ENCODE results near the gene ADSL. TPM values are rescaled to one million over a fixed set of nuclear protein-coding genes. Genes with fewer than 3 reads are reported as not detected.
A peak's percentile ranks its signal among the peaks of the same experiment; 100 is the strongest.

The ADSL gene
- total and polyA plus RNA-seq, 8 donors, result 17.0 to 167 (median 36.6) TPM

GRCh38 chr22:40430991-40431390 lies 84.7 kb downstream of the ADSL start:
- H3K36me3 ChIP-seq, result peaks cover 43 to 87% (median 67%) of the 10 kb centered on the region in 4 donors
- intact Hi-C loops (cut with DNase I; ENCODE audit: low total_unique reads), result no loop called here
- no peak for DNase-seq
- no peaks in the 10 kb centered on the region for H3K9me3 ChIP-seq
- H3K4me1 ChIP-seq, result peaks cover 0 to 46% (median 19%) of the 10 kb centered on the region in 4 donors
- H3K27ac ChIP-seq, result no peak overlapping the region
- no peak overlapping the region for H3K4me3 ChIP-seq
- no peaks in the 10 kb centered on the region for H3K27me3 ChIP-seq
- WGBS, 5 donors, result 89 to 93% (median 91%) methylated on average over 4 of the region's 4 CpGs
- TF ChIP-seq CTCF (IDR thresholded peaks at IDR 0.05) (no peak), POLR2AphosphoS5 (IDR thresholded peaks at IDR 0.05) (no peak), POLR2A (IDR thresholded peaks at IDR 0.05) (no peak), EP300 (IDR thresholded peaks at IDR 0.05) (no peak)

- Histone ChIP-seq H3K27ac (no peak overlapping the region), H3K27me3 (no peaks in the 10 kb centered on the region), H3K4me3 (no peak overlapping the region), H3K9me3 (no peaks in the 10 kb centered on the region), H3K4me1 (peaks cover 6 to 47% (median 29%) of the 10 kb centered on the region in 4 donors), H3K36me3 (peaks cover 36 to 76% (median 57%) of the 10 kb centered on the region in 4 donors)
- WGBS, 5 donors, result 81 to 91% (median 83%) methylated on average over 5 of the region's 5 CpGs
- intact Hi-C loops (cut with DNase I; ENCODE audit: low total_unique reads), result no loop called here
- TF ChIP-seq CTCF (IDR thresholded peaks at IDR 0.05) (no peak), POLR2A (IDR thresholded peaks at IDR 0.05) (no peak), EP300 (IDR thresholded peaks at IDR 0.05) (no peak), POLR2AphosphoS5 (IDR thresholded peaks at IDR 0.05) (no peak)
- no peak for DNase-seq
These were observed 85.9 kb downstream of the ADSL start for GRCh38 chr22:40432157-40432556.

DNA sequence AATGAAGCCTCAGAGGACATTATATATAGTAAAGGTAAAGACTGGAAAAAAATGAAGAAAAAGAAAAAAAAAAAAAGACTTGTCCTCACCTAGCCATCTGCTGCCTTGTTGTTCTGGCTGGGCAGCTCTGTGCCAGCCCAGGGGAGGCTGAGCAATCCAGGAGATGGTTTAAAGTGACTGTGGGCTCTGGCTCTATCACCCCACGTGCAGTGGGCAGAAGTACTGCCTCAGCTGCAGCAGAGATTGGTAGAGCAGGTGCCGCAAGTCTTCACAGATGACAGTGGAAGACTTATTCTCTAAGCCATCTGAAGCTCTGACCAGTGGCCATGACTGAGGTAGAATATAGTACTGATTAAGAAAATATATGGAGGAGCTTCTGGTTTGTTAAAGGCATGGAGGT lies 86.3 kb downstream of the ADSL start:
- H3K4me1 ChIP-seq, result peaks cover 11 to 51% (median 33%) of the 10 kb centered on the region in 4 donors
- no peak for DNase-seq
- no peaks in the 10 kb centered on the region for H3K27me3 ChIP-seq
- H3K27ac ChIP-seq, result no peak overlapping the region
- intact Hi-C loops (cut with DNase I; ENCODE audit: low total_unique reads), result no loop called here
- peaks cover 34 to 71% (median 52%) of the 10 kb centered on the region in 4 donors for H3K36me3 ChIP-seq
- 83 to 91% (median 89%) methylated on average over 2 of the region's 2 CpGs for WGBS, 5 donors
- TF ChIP-seq EP300 (IDR thresholded peaks at IDR 0.05) (no peak), POLR2AphosphoS5 (IDR thresholded peaks at IDR 0.05) (no peak), POLR2A (IDR thresholded peaks at IDR 0.05) (no peak), CTCF (IDR thresholded peaks at IDR 0.05) (no peak)
- no peaks in the 10 kb centered on the region for H3K9me3 ChIP-seq
- no peak overlapping the region for H3K4me3 ChIP-seq

GRCh38 chr22:40433416-40434090 lies 87.3 kb downstream of the ADSL start:
- TF ChIP-seq EP300 (IDR thresholded peaks at IDR 0.05) (no peak), CTCF (IDR thresholded peaks at IDR 0.05) (no peak), POLR2AphosphoS5 (IDR thresholded peaks at IDR 0.05) (no peak), POLR2A (IDR thresholded peaks at IDR 0.05) (no peak)
- Histone ChIP-seq H3K9me3 (no peaks in the 10 kb centered on the region), H3K27me3 (no peaks in the 10 kb centered on the region), H3K4me3 (no peak overlapping the region), H3K4me1 (peaks cover 14 to 61% (median 36%) of the 10 kb centered on the region in 4 donors), H3K27ac (peak overlapping the region in 1 of 5 donors; percentile 4), H3K36me3 (peaks cover 27 to 62% (median 43%) of the 10 kb centered on the region in 4 donors)
- 52 to 66% (median 61%) methylated on average over 3 of the region's 3 CpGs for WGBS, 5 donors
- DNase-seq, result no peak
- intact Hi-C loops (cut with DNase I; ENCODE audit: low total_unique reads), result no loop called here

Measured in stomach (tissue), 9 donors.